Neutrophil (primary cell): ENCODE results near the gene CFAP74.

Experiments
- H3K27ac ChIP-seq: fragments of 200-600 bp; sonication (generic); 2 replicates; pipeline ENCODE4 v1.5.1; 2016; ENCODE audit warnings: mild to moderate bottlenecking, moderate library complexity
- H3K27me3 ChIP-seq: fragments of 200-600 bp; sonication (generic); 2 replicates; pipeline ENCODE4 v1.6.0; 2016; ENCODE audit warnings: mild to moderate bottlenecking
- H3K36me3 ChIP-seq: fragments of 200-600 bp; sonication (generic); 2 replicates; pipeline ENCODE4 v1.5.1; 2017
- H3K4me1 ChIP-seq, 2 experiments: fragments of 200-600 bp in 1 of 2; sonication (generic) in 1 of 2; 1 replicate in 1 of 2; 2 replicates in 1 of 2; pipeline versions ENCODE4 v1.5.1 to v1.6.1; 2013 to 2016; ENCODE audit warnings: low read depth in 1 of 2, low read length in 1 of 2, mild to moderate bottlenecking in 1 of 2, moderate library complexity in 1 of 2; ENCODE audit not compliant: control insufficient read depth in 1 of 2, insufficient read depth in 1 of 2
- H3K4me3 ChIP-seq, 2 experiments: fragments of 200-600 bp in 1 of 2; sonication (generic) in 1 of 2; 1 replicate in 1 of 2; 2 replicates in 1 of 2; pipeline ENCODE4 v1.5.1; 2013 to 2016; ENCODE audit warnings: low read depth in 1 of 2, low read length in 1 of 2, mild to moderate bottlenecking in 1 of 2, moderate library complexity in 1 of 2
- H3K9me3 ChIP-seq: fragments of 200-600 bp; sonication (generic); 2 replicates; pipeline ENCODE4 v1.5.1; 2016
- CTCF ChIP-seq: fragments of 200-600 bp; sonication (generic); IDR thresholded peaks from 2 replicates; pipeline ENCODE4 v1.5.1; 2016; ENCODE audit warnings: antibody characterized with exemption

Gene CFAP74

GRCh38 chr1:1968767-1969504 lies 34.6 kb downstream of the CFAP74 start:
- Histone ChIP-seq H3K27me3 (peaks cover 32% of the 10 kb centered on the region), H3K4me1 (no peaks in the 10 kb centered on the region), H3K36me3 (no peaks in the 10 kb centered on the region), H3K4me3 (no peak overlapping the region), H3K27ac (no peak overlapping the region), H3K9me3 (no peaks in the 10 kb centered on the region)
- no peak for TF ChIP-seq CTCF

GRCh38 chr1:1967879-1968278 lies 35.7 kb downstream of the CFAP74 start:
- Histone ChIP-seq H3K36me3 (no peaks in the 10 kb centered on the region), H3K4me1 (no peaks in the 10 kb centered on the region), H3K4me3 (no peak overlapping the region), H3K9me3 (no peaks in the 10 kb centered on the region), H3K27ac (no peak overlapping the region), H3K27me3 (peaks cover 32% of the 10 kb centered on the region)
- TF ChIP-seq CTCF = no peak

DNA sequence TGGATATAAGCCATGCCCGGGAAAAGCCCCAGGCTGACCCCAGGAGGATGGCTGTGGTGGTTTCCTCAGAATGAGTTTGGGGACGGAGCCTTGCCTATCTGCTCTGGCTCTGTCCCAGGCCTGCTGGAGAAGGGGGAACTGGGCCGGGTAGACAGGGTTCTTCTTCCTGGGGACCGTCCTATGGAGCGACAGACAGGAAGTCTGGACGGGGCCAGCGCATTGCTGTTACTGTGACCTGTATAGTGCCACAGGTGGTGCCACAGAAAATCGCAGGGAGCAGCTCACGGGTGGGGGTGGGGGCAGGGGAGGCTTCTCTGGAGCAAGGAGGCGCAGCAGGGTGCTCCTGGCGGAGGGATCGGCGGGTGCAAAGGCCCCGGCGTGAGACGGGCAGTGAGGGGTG lies 36.4 kb downstream of the CFAP74 start:
- Histone ChIP-seq H3K36me3 (no peaks in the 10 kb centered on the region), H3K27me3 (peaks cover 32% of the 10 kb centered on the region), H3K4me1 (no peaks in the 10 kb centered on the region), H3K27ac (no peak overlapping the region), H3K4me3 (no peak overlapping the region), H3K9me3 (no peaks in the 10 kb centered on the region)
- no peak for TF ChIP-seq CTCF

- Histone ChIP-seq H3K9me3 (no peaks in the 10 kb centered on the region), H3K4me3 (no peak overlapping the region), H3K27ac (no peak overlapping the region), H3K27me3 (peaks cover 40% of the 10 kb centered on the region), H3K4me1 (no peaks in the 10 kb centered on the region), H3K36me3 (no peaks in the 10 kb centered on the region)
- TF ChIP-seq CTCF = no peak
These were observed 37.4 kb downstream of the CFAP74 start for GRCh38 chr1:1966071-1966740.

DNA sequence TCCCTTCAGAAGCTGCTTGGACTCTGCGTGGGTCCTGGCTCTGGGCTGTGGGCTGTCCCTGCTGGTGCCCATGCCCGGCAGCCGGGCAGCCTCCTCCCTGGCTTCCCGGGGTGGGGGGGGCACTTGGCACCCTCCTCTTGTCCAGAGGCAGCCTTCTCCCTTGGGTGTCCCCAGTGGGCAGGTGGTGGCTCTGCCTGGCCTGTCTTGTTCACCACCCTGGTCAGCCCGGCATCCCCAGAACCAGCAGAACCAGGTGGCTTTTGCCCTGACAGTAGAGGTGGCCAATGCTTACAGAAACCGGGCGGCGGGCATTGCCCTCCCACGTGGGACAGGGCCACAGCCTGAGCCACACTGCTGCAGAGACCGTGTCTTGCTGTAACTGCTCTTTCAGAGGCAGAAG lies 38.0 kb downstream of the CFAP74 start:
- Histone ChIP-seq H3K27ac (no peak overlapping the region), H3K4me3 (no peak overlapping the region), H3K36me3 (no peaks in the 10 kb centered on the region), H3K9me3 (no peaks in the 10 kb centered on the region), H3K4me1 (no peaks in the 10 kb centered on the region), H3K27me3 (peaks cover 46% of the 10 kb centered on the region)
- no peak for TF ChIP-seq CTCF
